ENCODE measurements around the gene PLBD2.

DNA sequence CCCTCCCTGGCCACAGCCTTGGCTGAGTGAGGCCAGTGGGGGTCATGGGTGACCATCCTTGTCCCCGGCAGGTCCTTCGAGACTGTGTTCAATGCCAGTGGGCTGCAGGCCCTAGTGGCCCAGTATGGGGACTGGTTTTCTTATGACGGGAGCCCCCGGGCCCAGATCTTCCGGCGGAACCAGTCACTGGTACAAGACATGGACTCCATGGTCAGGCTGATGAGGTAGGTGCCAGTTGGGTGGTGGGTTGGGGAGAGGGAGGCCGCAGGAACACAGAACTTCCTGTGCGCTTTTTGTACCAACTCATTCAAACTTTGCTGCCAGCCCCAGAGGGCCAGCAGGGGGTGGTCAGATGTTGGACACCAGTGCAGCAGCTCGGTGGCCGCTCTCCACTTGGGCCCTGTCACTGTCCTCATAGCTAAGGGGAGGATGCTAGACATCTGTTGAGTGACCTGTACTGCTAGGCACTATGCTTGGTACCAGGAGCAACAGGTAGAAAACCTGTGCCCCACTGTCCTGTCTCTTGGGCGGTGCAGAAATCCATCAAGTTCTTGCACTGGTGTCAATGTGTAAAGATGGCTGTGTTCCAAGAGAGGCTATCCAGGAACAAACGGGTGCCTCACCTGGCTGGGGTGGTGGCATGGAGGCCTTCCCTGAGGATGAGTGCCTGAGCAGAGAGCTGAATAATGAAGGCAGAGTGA is 28.6 kb downstream of the PLBD2 start:
- TF ChIP-seq EZH2 (IDR thresholded peaks at IDR 0.05; ENCODE audit: low read depth), result no peak
- no peak for TF ChIP-seq CTCF (conservative IDR thresholded peaks at IDR 0.05)

All from PC-9 (cell line).